C4-2B (cell line): ENCODE measurements around the gene NGFR.

ENCODE experiments used
- CTCF ChIP-seq: fragments of 450-650 bp; conservative IDR thresholded peaks from 2 replicates; pipeline ENCODE4 v1.5.1; 2017; ENCODE audit warnings: mild to moderate bottlenecking
- ZFX ChIP-seq: fragments of 450-650 bp; IDR thresholded peaks from 2 replicates; pipeline ENCODE4 v1.6.1; 2017

- TF ChIP-seq CTCF (no peak), ZFX (no peak)
Measured at GRCh38 chr17:49509588-49509917, 14.5 kb downstream of the NGFR start.
